DMS79 (cell line): ENCODE results near the gene RIN2.
"Not testable (repeated sequence)": the region's sequence is repeated elsewhere in the genome, so short reads cannot be mapped to it uniquely, and the experiment has no call there.

Source experiments
- DNase-seq: peaks from one replicate; lab custom pipeline; 2025; lab: John Stamatoyannopoulos, UW

Gene RIN2

GRCh38 chr20:19789009-19789408 lies 31.0 kb downstream of the RIN2 start:
- no peak for DNase-seq

GRCh38 chr20:19789446-19789845 lies 31.4 kb downstream of the RIN2 start:
- DNase-seq, result no peak

DNA sequence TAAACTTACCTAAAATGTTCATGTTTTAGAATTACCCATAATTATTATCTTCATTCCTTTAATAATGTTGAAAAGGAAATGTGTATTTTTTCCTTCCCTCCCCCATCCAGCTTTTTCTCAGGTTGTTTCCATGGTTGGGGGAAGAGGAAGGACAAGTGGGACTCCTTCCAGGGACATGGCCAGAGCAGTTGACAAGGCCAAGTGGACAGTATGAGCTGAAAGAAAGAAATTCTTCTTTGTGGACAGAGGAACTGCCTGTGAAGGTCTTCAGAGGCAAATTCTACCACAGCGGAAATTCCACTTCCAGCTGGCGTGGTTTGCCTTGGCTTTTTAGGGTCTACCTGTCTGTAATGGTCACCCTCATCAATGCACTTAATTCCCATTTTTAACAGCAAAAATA lies 33.8 kb downstream of the RIN2 start:
- no peak for DNase-seq

DNA sequence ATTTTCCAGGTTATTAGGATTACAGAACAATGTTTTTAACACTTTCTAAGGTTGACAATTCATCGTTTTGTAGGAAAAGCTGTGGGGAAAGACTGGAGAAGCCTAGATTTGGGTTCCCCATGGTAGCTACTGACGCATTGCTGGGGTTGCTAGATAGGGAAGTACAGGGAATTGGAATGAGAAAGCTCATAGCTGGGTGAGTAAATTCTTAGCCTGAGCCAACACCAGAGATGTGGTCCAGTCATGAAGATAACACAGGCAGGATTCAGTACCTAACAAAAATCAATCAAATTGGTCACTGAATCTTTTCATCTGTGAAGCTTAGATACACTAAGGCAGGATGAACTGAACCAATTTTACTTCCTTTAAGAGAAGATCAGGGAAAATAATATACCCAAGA lies 35.7 kb downstream of the RIN2 start:
- no peak for DNase-seq

DNA sequence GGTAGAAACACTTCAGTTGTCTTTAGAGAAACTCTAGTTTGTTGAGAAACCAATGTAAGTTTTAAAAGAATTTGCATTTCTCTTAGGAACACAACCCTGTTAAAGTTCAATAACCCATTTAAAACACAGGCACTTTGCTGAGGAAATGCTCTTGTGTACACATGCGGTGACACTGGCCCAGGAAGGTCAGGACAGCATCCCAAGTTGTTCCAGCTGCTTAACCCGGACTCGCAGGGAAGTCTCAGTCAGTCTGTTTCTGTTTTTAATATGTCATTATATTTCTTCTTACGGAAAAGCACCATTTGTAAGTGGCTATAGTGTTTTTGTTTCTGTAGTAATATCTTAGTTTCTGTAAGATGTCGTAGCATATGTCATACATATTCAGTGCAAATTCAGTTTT lies 36.9 kb downstream of the RIN2 start:
- DNase-seq, result no peak

DNA sequence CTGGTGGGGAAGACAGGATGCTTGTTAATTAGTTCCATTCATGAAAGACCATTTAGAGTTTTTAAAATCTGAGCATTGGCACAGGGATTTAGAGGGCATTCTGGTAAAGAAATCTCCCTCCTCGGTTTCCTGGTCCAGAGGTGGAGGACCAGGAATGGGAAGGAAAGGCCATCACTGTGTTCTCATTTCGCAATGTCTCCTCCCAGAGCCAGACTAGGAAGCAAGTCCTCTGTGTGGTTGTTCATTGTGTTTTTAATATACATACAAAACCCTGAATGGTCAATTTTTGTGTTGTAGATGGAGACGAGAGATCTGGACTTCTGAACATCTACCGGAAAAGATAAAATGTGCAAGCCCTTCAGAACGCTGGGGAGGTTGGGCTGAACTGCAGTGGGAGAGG lies 41.3 kb downstream of the RIN2 start:
- no peak for DNase-seq

- DNase-seq, result no peak
These were observed 44.0 kb downstream of the RIN2 start for GRCh38 chr20:19802099-19802491.

DNA sequence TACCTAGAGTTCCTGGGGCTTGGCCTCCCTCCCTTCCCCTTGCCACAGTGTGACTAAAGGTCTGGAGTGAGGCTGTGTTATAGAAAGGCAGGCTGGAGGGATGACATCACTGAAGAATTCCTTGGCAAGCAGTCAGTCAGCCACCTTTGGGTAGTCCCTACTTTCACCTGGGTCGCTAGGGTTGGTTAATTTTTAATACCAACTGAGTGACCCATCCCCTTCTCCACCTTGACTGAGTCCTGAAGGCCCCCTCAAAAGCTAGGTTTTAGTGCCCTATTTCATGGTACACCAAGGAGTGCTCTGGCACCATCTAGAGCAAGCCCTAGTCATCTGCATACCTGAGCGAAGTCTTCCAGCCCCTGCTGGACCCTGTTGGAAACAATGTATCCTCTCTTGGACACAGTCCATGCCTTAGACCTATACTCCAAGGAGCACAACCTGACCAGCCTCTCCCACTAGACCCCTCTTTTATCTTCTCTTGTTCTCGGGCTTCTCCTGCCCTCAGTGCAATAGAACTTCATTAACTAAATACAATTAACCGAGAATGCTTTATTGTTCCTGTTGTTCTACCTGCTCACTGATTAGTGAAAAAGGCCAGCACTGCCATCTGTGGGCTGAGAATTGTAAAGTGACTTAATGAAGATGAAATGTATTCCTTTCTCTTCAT lies 44.6 kb downstream of the RIN2 start:
- DNase-seq, result no peak

GRCh38 chr20:19806276-19806675 lies 48.2 kb downstream of the RIN2 start:
- not testable (repeated sequence) for DNase-seq

- DNase-seq, result no peak
These were observed 48.7 kb downstream of the RIN2 start for GRCh38 chr20:19806806-19807190.

DNA sequence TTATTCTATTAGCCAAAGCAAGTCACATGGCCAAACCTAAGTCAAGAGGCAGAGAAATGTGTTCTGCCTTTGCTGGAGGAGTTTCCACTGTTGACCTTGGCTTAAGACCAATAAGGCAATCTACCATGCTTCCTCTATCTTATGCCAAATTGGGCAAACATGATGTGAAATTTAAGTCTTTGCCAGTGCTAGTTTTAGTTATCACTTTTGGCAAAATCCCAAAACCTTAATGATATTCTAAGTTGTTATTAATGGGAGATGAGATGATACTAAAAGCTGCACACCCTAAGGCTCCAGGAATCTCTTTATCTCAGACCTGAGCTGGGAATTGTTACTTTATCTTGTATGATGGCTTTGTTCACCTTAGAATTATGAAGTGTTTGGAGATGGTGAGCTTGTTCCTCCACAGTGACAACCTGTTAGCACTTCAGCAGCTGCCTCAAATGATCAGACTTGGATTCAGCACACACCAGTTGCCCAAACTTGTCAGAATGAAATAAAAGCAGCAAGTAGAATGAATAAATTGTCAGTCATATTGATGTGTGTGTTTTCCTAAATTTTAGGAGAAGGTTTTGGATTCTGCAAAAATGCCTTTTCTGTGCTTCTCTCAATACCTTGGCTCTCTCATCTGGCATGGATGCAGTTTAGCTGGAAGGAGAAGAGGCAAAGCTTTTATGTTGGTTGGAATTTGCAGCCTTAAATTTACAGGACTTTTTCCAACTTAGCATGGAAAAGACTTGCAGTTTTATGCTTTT lies 49.3 kb downstream of the RIN2 start:
- DNase-seq, result peak; percentile 97
